ENCODE measurements around the gene RAB35.

RAB35 gene

GRCh38 chr12:120093592-120094355, 22.8 kb downstream of the RAB35 start:
- Histone ChIP-seq H3K27me3 (no peaks in the 10 kb centered on the region), H3K4me3 (ENCODE audit: low read depth, low read length) (0 out of 2 replicates have a peak overlapping the region, but pooled peaks have one; percentile 5), H3K4me1 (peaks cover 27% of the 10 kb centered on the region), H3K9me3 (no peaks in the 10 kb centered on the region), H3K36me3 (peaks cover 34% of the 10 kb centered on the region)
- TF ChIP-seq CTCF (IDR thresholded peaks at IDR 0.05; ENCODE audit: low read depth, low read length) = no peak
- peak; percentile 92 for DNase-seq

DNA sequence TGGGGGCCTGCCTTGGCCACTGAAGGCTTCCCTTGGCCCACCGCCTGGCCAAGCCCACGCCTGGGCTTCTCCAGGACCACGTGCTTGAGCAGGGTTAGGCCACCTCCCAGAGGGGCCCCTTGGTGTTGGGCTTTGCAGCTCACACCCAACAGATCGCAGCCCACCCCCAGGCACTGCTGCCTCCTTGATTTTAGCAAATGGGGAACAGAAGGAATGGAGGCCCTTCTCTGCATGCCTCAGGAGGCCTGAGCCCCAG, 23.3 kb downstream of the RAB35 start:
- Histone ChIP-seq H3K27me3 (no peaks in the 10 kb centered on the region), H3K36me3 (peaks cover 29% of the 10 kb centered on the region), H3K4me1 (peaks cover 27% of the 10 kb centered on the region), H3K4me3 (ENCODE audit: low read depth, low read length) (no peak overlapping the region), H3K9me3 (no peaks in the 10 kb centered on the region)
- DNase-seq = no peak
- no peak for TF ChIP-seq CTCF (IDR thresholded peaks at IDR 0.05; ENCODE audit: low read depth, low read length)

GRCh38 chr12:120092551-120093335, 23.8 kb downstream of the RAB35 start:
- Histone ChIP-seq H3K36me3 (peaks cover 25% of the 10 kb centered on the region), H3K4me1 (peaks cover 27% of the 10 kb centered on the region), H3K4me3 (ENCODE audit: low read depth, low read length) (no peak overlapping the region), H3K9me3 (no peaks in the 10 kb centered on the region), H3K27me3 (no peaks in the 10 kb centered on the region)
- no peak for TF ChIP-seq CTCF (IDR thresholded peaks at IDR 0.05; ENCODE audit: low read depth, low read length)
- no peak for DNase-seq

GRCh38 chr12:120091371-120092090, 25.0 kb downstream of the RAB35 start:
- Histone ChIP-seq H3K27me3 (no peaks in the 10 kb centered on the region), H3K9me3 (no peaks in the 10 kb centered on the region), H3K4me1 (peaks cover 27% of the 10 kb centered on the region), H3K4me3 (ENCODE audit: low read depth, low read length) (no peak overlapping the region), H3K36me3 (peaks cover 17% of the 10 kb centered on the region)
- no peak for TF ChIP-seq CTCF (IDR thresholded peaks at IDR 0.05; ENCODE audit: low read depth, low read length)
- DNase-seq = no peak

DNA sequence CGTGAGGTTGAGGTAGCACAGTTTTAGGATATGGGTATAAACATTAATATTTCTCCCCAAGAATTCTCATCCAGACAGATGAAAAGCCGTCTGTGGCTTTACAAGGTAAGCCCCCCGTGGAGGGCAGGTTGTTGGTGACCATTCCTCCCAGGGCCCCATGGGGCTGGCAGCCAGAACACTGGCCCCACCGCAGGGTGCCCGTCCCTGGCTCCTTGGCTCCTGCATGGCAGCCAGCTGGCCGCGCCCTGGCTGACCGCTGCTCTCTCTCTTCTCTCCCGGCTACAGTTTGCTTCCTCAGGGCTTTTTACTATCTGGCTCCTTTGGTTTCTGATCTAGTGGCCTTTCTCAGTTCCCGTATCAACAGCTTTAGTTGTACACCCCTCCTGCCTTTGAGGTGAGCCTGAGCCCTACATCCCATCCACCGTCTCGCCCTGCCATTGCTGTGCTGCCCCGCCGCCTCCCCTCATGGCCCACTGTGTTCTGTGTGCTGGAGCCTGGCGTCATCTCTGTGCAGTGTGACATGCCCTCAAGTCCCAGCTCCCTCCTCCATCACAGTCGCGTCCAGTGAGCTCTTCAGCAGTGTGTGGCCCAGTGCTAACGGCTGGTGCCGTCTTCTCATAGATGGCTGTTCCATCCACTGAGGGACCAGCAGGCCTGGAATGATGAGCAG, 25.8 kb downstream of the RAB35 start:
- no peaks in the 10 kb centered on the region for H3K9me3 ChIP-seq
- H3K36me3 ChIP-seq = peaks cover 10% of the 10 kb centered on the region
- DNase-seq = no peak
- TF ChIP-seq CTCF (IDR thresholded peaks at IDR 0.05; ENCODE audit: low read depth, low read length) = no peak
- no peaks in the 10 kb centered on the region for H3K27me3 ChIP-seq
- peaks cover 25% of the 10 kb centered on the region for H3K4me1 ChIP-seq
- no peak overlapping the region for H3K4me3 ChIP-seq (ENCODE audit: low read depth, low read length)

Data from BE2C (cell line).